IMR-90 (cell line): ENCODE data around the gene KCNG3. TPM values are rescaled to one million over a fixed set of nuclear protein-coding genes. Genes with fewer than 3 reads are reported as not detected.

ENCODE experiments used
- microRNA-seq, 2 experiments: library from miRNA; stranded (forward) in 1 of 2; unstranded in 1 of 2; fragments of 10-50 nt in 1 of 2; fragments of <30 nt in 1 of 2; gene quantifications in 1 of 2; microRNA quantifications in 1 of 2; one replicate each; pipeline versions ENCODE3 to v1.1.0; 2013 to 2020; ENCODE audit not compliant: insufficient read depth in 1 of 2, insufficient read length in 1 of 2, unreplicated experiment in 1 of 2
- polyA plus RNA-seq, 3 experiments: library from polyadenylated mRNA; depleted of rRNA; stranded (reverse); fragments of >200 nt; gene quantifications; 2 replicates each; pipeline ENCODE4 v1.2.3, GENCODE V29; 2012; ENCODE audit warnings: low replicate concordance in 1 of 3
- small RNA-seq, 5 experiments: library from RNA; depleted of rRNA; stranded (forward); fragments of <200 nt; gene quantifications; one replicate each; pipeline ENCODE3, GENCODE V24; 2012
- total RNA-seq: library from RNA; depleted of rRNA; stranded (reverse); fragments of >200 nt; gene quantifications from 2 replicates; pipeline ENCODE4 v1.2.3, GENCODE V29; 2012; rRNA removed

KCNG3 gene
- total and polyA plus RNA-seq, 2 of the 4 experiments (the other 2 are of a cell fraction), result under 0.01 TPM; not detected in 1

Small RNA genes within 50 kb of the gene (microRNA-seq; reads per million reads assigned to microRNA genes)
- gene RF00017 (ENCODE audit: insufficient read depth, insufficient read length) (not detected), gene RF00612 (ENCODE audit: insufficient read depth, insufficient read length) (not detected)

Small RNA genes within 50 kb of the gene (small RNA-seq; reads per million reads assigned to genes)
- gene RF00017, result 0 reads per million in 5 experiments
- 0 to 0.08 (median 0) reads per million in 5 experiments for gene RF00612

Other genes with a start within 250 kb of the KCNG3 start
- gene COX7A2L, start 132.8 kb downstream of the KCNG3 start, total RNA-seq, result 123 and 192 TPM in 2 replicates
- 97.5 and 132 TPM in 2 replicates for gene COX7A2L, start 132.8 kb downstream of the KCNG3 start, polyA plus RNA-seq (2012; rRNA removed)
- 31.9 and 39.7 TPM in 2 replicates for gene MTA3, start 74.7 kb upstream of the KCNG3 start, total RNA-seq
- gene MTA3, start 74.7 kb upstream of the KCNG3 start, polyA plus RNA-seq (2012; rRNA removed), result 25.9 and 34.3 TPM in 2 replicates